Neural cell (in vitro differentiated cells): ENCODE results near the gene CFTR.

ENCODE experiments used
- CTCF ChIP-seq: fragments of 450-650 bp; IDR thresholded peaks from 2 replicates; pipeline ENCODE4 v1.5.1; 2014; ENCODE audit warnings: antibody characterized with exemption, mild to moderate bottlenecking, moderate library complexity; ENCODE audit not compliant: poor library complexity, severe bottlenecking
- EZH2 ChIP-seq: fragments of 200-600, 300-800 bp; shearing (Covaris generic), sonication (generic); IDR thresholded peaks from 2 replicates; pipeline ENCODE4 v1.6.1; 2014; ENCODE audit warnings: antibody characterized with exemption, low read length, borderline replicate concordance, mild to moderate bottlenecking; ENCODE audit not compliant: insufficient read depth, poor library complexity, severe bottlenecking
- POLR2AphosphoS5 ChIP-seq: IDR thresholded peaks from 2 replicates; pipeline ENCODE4 v1.6.1; 2012

DNA sequence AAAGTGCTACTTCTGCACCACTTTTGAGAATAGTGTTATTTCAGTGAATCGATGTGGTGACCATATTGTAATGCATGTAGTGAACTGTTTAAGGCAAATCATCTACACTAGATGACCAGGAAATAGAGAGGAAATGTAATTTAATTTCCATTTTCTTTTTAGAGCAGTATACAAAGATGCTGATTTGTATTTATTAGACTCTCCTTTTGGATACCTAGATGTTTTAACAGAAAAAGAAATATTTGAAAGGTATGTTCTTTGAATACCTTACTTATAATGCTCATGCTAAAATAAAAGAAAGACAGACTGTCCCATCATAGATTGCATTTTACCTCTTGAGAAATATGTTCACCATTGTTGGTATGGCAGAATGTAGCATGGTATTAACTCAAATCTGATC, 110.4 kb downstream of the CFTR start:
- TF ChIP-seq CTCF (no peak), POLR2AphosphoS5 (no peak), EZH2 (no peak)
